ENCODE measurements around the gene TRANK1. TPM values are rescaled to one million over a fixed set of nuclear protein-coding genes. Genes with fewer than 3 reads are reported as not detected.
"Not testable (repeated sequence)": the region's sequence is repeated elsewhere in the genome, so short reads cannot be mapped to it uniquely, and the experiment has no call there.

Gene TRANK1
- total and polyA plus RNA-seq, 5 experiments from 2014 or later, result 16.0 to 92.3 (median 20.3) TPM

DNA sequence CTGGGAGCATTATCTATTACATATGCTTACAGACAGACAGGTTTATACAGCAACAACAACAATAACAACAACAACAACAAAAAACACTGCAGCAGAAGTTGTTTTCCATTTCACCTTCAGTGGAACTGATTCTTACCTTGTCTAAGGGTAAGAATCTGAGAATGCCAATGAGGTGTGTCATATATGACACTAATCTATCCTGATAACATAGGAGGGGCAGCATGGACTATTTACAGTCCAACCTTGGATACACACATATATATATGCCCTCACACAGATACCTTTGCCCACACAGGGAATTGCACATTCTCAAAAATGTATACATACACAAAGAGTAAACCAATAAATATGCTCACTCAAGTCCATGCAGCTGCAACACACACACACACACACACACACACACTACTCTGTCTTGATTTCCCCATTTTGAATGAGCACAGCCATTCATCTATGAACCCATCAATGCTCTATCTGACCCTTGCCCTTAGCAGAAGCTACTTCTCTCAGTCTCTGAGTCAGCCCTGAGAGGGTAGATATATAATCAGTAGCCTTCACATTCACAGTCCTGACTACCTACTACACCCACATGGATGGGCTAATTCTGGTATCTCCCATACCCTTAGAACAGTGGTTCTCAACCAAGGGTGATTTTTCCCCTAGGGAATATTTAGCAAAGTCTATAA is 9.7 kb upstream of the TRANK1 start:
- Mint-ChIP-seq H3K4me1 (peaks cover 0 to 10% (median 2%) of the 10 kb centered on the region in 4 donors), H3K4me3 (no peak overlapping the region), H3K27ac (no peak overlapping the region), H3K36me3 (no peaks in the 10 kb centered on the region), H3K27me3 (no peaks in the 10 kb centered on the region), H3K9me3 (no peaks in the 10 kb centered on the region)
- ATAC-seq, result no peak
- POLR2A ChIA-PET, result no interaction called here
- DNase-seq, result no peak

DNA sequence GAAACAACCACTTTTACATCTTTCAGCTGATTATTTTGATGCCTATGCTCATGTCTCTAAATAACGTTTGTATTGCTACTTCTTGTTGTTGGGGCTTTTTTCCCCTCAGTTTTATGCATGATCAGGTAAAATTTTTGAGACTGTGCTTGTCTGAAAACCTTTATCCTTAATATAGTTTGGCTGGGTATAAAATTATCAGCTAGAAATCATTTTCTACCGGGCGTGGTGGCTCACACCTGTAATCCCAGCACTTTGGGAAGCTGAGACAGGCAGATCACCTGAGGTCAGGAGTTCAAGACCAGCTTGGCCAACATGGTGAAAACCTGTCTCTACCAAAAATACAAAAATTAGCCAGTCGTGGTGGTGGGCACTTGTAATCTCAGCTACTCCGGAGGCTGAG is 3.0 kb upstream of the TRANK1 start:
- not testable (repeated sequence) for ATAC-seq, H3K4me3 Mint-ChIP-seq, DNase-seq, H3K27me3 Mint-ChIP-seq, H3K36me3 Mint-ChIP-seq, H3K27ac Mint-ChIP-seq
- Mint-ChIP-seq H3K9me3 (peaks cover 0 to 31% (median 10%) of the 10 kb centered on the region in 9 donors), H3K4me1 (peaks cover 0 to 10% (median 9%) of the 10 kb centered on the region in 4 donors)
- POLR2A ChIA-PET, result interaction anchor here (0.5 kb wide), 1 partner anchor 44 kb away, joined by 6 read pairs; no protein-coding TSS in a partner anchor

DNA sequence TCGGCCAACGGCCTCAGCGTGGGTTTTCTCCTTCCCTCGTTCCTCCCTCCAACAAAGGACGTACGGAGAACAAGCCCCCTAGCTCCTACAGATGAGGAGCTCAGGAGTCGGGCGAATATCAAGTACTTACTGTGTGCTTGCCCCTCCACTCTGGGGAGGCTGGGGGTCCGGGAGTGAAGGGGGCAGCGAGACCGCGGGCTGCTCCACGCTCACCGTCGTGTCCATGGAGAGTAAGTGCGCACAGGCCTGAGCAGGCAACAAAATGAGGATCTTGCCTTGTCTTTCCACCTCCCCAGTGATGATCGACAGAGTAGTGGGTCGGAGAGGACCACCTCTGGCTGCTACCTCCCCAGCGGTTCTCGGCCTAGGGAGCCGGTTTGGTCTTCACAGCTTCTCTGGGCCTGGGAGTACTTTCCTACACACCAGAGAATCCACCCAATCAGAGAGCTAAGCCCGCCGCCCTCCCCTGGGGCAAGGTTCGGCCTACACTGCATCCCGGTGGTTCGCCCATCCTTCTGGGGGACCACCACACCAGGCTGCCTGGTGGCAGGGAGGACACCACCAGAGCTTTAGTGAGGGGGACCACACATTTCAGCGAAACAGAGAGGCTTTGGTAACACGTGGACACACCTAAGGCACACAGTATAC is 603 bp upstream of the TRANK1 start:
- ATAC-seq, result peak in 1 of 2 donors; percentile 0

DNA sequence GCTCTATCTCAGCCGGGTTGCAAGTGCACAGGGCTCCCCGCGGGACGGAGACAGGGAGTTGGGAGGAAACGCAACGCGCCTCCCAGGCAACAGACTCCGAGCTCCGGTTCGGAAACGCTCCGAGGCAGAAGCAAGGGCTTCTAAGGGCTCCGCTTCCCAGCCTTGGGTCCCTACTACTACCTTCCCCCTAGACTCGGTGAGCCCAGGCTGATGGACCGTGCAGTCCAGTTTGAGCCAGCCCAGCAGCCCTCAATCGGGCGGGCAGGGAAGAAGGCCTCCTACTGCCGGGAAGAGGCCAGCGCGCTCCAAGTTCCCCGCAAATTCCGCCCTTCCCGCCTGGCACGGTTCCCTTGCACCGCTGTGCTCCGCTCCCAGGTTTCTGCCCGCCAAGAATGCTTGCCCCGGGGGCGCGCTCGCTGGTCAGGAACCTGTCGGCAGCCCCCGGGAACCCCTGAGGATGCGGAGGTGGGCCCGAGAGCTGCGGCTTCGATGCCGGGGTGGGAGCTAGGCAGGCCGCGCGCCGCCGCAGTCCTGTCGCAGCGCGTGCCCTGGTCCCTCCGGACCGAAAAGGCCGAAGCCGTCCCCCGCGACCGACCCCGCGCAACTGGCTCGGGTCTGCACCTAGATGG is 728 bp downstream of the TRANK1 start:
- peaks cover 0 to 27% (median 9%) of the 10 kb centered on the region in 9 donors for H3K9me3 Mint-ChIP-seq
- DNase-seq, result peak; percentile 7 to 64 (median 24)
- H3K4me1 Mint-ChIP-seq, result peaks cover 4 to 25% (median 18%) of the 10 kb centered on the region in 4 donors
- POLR2A ChIA-PET, result interaction anchor here (0.6 to 3.4 kb wide), 18 partner anchors 9 to 1459 kb away, joined by 3 to 35 read pairs (median 4); partner anchors contain the start of genes EPM2AIP1 and MLH1
- peaks cover 0 to 9% (median 3%) of the 10 kb centered on the region in 3 donors for H3K36me3 Mint-ChIP-seq
- peak; percentile 43 to 50 for ATAC-seq
- H3K27ac Mint-ChIP-seq, result peak overlapping the region in 9 of 10 donors; percentile 17 to 92 (median 85)
- no peaks in the 10 kb centered on the region for H3K27me3 Mint-ChIP-seq
- peak overlapping the region; percentile 77 to 91 (median 82) for H3K4me3 Mint-ChIP-seq

More for the DNA sequence above, 603 bp upstream of the TRANK1 start:
- peak overlapping the region in 9 of 10 donors; percentile 79 to 93 (median 89) for H3K27ac Mint-ChIP-seq
- POLR2A ChIA-PET, result interaction anchor here (0.9 to 3.4 kb wide), 12 partner anchors 11 to 69 kb away, joined by 3 to 35 read pairs (median 6); partner anchors contain the start of genes EPM2AIP1 and MLH1
- no peak for DNase-seq
- H3K36me3 Mint-ChIP-seq, result peaks cover 0 to 9% (median 6%) of the 10 kb centered on the region in 3 donors
- peaks cover 0 to 31% (median 10%) of the 10 kb centered on the region in 9 donors for H3K9me3 Mint-ChIP-seq
- no peaks in the 10 kb centered on the region for H3K27me3 Mint-ChIP-seq
- peak overlapping the region; percentile 78 to 91 (median 88) for H3K4me3 Mint-ChIP-seq
- H3K4me1 Mint-ChIP-seq, result peaks cover 4 to 24% (median 17%) of the 10 kb centered on the region in 4 donors

DNA sequence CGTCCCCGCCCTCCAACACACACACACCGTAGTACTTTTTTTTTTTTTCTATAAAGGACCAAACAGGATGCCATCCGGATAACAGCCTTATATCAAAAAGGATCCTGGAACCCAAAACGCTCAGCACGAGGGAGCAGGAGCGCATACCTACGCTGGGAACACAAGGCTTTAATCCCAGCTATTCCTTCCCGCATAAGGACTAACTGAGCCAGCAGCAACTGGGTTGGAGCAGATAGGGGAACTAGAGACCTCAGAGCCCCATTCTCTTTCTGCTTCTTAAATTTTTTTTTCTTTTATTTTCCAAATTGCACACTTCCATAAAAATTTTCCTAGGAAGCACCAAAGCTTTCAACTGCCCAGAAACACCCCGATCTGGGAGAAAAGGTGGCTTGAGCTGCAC is 1.3 kb downstream of the TRANK1 start:
- peak overlapping the region in 9 of 10 donors; percentile 17 to 92 (median 85) for H3K27ac Mint-ChIP-seq

DNA sequence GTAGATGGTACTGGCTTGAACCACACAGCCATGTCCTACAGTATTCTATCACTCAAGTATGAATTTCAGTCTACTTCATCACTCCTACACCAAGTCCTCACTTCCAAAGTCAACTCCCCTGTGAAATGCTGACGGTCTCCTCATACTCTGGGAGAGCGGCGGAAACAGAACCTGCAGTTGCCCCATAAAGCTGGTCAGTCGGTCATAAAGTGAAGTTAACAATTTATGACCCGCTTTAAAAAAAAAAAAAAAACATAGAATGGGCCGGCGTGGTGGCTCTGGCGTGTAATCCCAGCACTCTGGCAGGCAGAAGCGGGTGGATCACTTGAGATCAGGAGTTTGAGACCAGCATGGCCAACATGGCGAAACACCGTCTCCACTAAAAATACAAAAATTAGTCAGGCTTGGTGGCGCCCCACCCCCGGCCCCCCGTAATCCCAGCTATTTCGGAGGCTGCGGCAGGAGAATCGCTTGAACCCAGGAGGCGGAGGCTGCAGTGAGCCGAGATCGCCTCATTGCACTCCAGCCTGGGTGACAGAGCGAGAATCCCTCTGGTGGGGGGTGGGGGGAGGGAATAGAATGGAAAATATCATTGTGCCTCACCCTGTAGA is 2.1 kb downstream of the TRANK1 start:
- Mint-ChIP-seq H3K4me1 (peaks cover 6 to 25% (median 18%) of the 10 kb centered on the region in 4 donors), H3K27ac (no peak overlapping the region), H3K9me3 (peaks cover 0 to 13% (median 2%) of the 10 kb centered on the region in 9 donors), H3K4me3 (peak overlapping the region in 4 of 10 donors; percentile 12 to 34 (median 23)), H3K36me3 (peaks cover 0 to 7% (median 0%) of the 10 kb centered on the region in 3 donors), H3K27me3 (no peaks in the 10 kb centered on the region)
- POLR2A ChIA-PET, result interaction anchor here (0.6 to 3.4 kb wide), 6 partner anchors 9 to 66 kb away, joined by 3 to 35 read pairs (median 3); partner anchors contain the start of genes EPM2AIP1 and MLH1
- DNase-seq (no peak), ATAC-seq (no peak)

More for the DNA sequence above, 1.3 kb downstream of the TRANK1 start:
- DNase-seq, result no peak
- H3K4me3 Mint-ChIP-seq, result peak overlapping the region; percentile 77 to 91 (median 82)
- ATAC-seq, result no peak
- H3K9me3 Mint-ChIP-seq, result peaks cover 0 to 22% (median 6%) of the 10 kb centered on the region in 9 donors
- no peaks in the 10 kb centered on the region for H3K27me3 Mint-ChIP-seq
- POLR2A ChIA-PET, result interaction anchor here (0.6 to 3.4 kb wide), 11 partner anchors 8 to 87 kb away, joined by 3 to 35 read pairs (median 4); partner anchors contain the start of genes EPM2AIP1 and MLH1
- H3K36me3 Mint-ChIP-seq, result peaks cover 0 to 7% (median 0%) of the 10 kb centered on the region in 3 donors
- peaks cover 4 to 25% (median 18%) of the 10 kb centered on the region in 4 donors for H3K4me1 Mint-ChIP-seq

DNA sequence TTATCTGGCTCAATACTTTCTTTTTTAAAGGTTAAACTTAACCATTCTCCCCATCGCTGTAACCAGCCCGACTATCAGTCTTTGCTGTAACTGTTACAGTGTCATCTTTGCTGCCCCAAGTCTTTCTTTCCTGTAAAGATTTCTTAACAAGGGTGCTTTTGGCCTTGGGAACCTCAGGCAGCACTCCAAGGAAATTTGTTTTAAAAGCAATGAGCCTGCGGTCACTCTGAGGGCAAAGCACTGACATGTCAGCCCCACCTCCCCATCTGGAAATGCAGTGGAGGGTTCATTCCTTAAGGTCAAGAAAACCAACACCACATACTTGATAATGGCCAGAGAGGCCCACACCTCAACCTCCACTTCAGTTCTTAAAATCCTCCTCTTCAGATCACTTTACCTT is 3.2 kb downstream of the TRANK1 start:
- Mint-ChIP-seq H3K4me3 (peak overlapping the region in 2 of 10 donors; percentile 11 to 12), H3K4me1 (peaks cover 7 to 25% (median 18%) of the 10 kb centered on the region in 4 donors), H3K27me3 (no peaks in the 10 kb centered on the region), H3K27ac (peak overlapping the region in 3 of 10 donors; percentile 3 to 46 (median 11)), H3K36me3 (peaks cover 0 to 2% (median 0%) of the 10 kb centered on the region in 3 donors), H3K9me3 (peaks cover 0 to 4% (median 0%) of the 10 kb centered on the region in 9 donors)
- no peak for DNase-seq
- POLR2A ChIA-PET, result no interaction called here
- no peak for ATAC-seq

DNA sequence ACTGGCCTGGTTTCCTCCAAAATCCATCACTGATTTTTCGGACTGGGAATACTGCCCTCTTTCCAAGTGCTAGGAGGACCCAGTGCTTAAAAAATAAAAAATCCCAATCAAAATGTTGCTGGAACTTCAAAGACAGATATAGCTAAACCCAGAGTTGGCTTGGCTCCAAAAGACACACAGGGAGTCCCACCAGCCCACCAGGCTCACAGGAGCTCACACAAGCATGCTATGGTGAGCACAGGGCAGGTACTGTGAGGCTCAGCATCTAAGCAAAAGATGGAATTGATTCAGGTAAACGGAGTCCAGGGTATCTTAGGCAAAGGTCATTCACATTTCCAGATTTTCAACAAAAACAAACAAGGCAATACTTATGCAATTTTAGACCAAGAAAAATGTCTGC is 3.7 kb downstream of the TRANK1 start:
- no peak overlapping the region for H3K4me3 Mint-ChIP-seq

DNA sequence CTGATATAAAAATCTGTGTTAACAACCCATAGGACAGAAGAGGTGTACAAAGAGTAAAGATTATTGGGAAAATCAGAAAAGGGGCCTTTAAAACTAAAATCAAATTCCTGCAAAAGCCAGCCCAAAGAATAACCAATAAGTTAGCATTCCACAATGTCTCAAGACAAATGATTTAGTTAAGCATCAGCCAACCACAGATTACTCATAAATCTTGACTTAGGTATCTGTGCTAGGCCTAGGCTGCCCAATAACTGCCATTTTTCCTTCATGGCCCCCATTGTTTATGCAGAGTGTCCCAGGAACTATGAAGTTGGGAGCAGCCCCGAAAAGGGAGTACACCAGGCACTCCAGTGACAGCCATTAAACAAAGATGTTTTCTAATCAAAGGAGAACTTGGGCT is 7.4 kb downstream of the TRANK1 start:
- POLR2A ChIA-PET, result no interaction called here
- Mint-ChIP-seq H3K4me1 (peaks cover 0 to 15% (median 13%) of the 10 kb centered on the region in 4 donors), H3K4me3 (no peak overlapping the region), H3K27ac (peak overlapping the region in 2 of 10 donors; percentile 13 to 20), H3K9me3 (no peaks in the 10 kb centered on the region), H3K36me3 (peaks cover 0 to 1% (median 0%) of the 10 kb centered on the region in 3 donors), H3K27me3 (no peaks in the 10 kb centered on the region)
- no peak for DNase-seq
- no peak for ATAC-seq

More for the DNA sequence above, 3.7 kb downstream of the TRANK1 start:
- POLR2A ChIA-PET, result interaction anchor here (0.9 to 1.1 kb wide), 2 partner anchors 44 to 46 kb away, joined by 3 read pairs; no protein-coding TSS in a partner anchor
- ATAC-seq (no peak), DNase-seq (no peak)
- Mint-ChIP-seq H3K9me3 (peaks cover 0 to 3% (median 0%) of the 10 kb centered on the region in 9 donors), H3K36me3 (peaks cover 0 to 1% (median 0%) of the 10 kb centered on the region in 3 donors), H3K27me3 (no peaks in the 10 kb centered on the region), H3K4me1 (peaks cover 7 to 25% (median 18%) of the 10 kb centered on the region in 4 donors), H3K27ac (peak overlapping the region in 2 of 10 donors; percentile 17 to 77)

DNA sequence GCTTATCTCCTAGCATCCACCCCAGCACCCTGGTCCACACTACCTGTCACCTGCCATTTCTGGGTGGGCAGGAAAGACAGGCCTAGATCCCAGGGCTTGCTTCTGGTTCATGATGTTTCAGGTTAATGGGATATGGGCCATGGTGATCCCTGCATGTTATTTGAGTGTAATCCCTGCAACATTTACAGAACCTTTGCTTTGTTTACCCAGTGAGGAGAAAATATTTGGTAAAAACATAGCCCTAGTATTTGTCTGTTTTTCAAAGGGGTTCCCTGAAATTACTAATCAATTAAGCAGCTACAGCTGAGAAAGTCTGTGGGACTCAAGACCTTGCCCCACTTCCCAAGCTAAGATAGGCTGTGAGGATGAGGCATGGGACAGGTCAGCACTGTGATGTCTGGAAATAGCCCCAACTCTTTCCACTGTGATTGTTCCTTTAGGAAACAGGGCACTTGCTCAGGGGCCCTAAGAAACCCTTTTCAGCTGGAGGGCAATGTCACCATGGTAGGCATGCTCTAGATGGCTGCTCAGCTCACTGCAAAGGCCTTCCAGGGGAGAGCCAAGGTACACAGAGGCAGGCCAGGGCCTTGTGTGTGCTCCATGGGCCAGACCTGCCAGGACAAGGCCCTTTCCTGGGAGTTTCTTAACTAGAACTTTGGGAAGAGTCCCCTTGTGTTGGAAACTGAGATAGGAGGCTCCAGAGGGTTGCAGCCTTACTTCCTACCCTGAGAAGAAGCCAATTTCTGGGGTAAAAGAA is 11.1 kb downstream of the TRANK1 start:
- H3K36me3 Mint-ChIP-seq, result peaks cover 0 to 6% (median 6%) of the 10 kb centered on the region in 3 donors
- no peak for ATAC-seq
- H3K27me3 Mint-ChIP-seq, result no peaks in the 10 kb centered on the region
- peak overlapping the region in 2 of 10 donors; percentile 40 to 56 for H3K27ac Mint-ChIP-seq
- POLR2A ChIA-PET, result interaction anchor here (0.5 to 1.2 kb wide), 3 partner anchors 9 to 28 kb away, joined by 3 to 4 read pairs (median 4); partner anchors contain the start of gene TRANK1
- DNase-seq, result no peak
- H3K9me3 Mint-ChIP-seq, result no peaks in the 10 kb centered on the region
- H3K4me3 Mint-ChIP-seq, result no peak overlapping the region
- peaks cover 0 to 10% (median 3%) of the 10 kb centered on the region in 4 donors for H3K4me1 Mint-ChIP-seq

DNA sequence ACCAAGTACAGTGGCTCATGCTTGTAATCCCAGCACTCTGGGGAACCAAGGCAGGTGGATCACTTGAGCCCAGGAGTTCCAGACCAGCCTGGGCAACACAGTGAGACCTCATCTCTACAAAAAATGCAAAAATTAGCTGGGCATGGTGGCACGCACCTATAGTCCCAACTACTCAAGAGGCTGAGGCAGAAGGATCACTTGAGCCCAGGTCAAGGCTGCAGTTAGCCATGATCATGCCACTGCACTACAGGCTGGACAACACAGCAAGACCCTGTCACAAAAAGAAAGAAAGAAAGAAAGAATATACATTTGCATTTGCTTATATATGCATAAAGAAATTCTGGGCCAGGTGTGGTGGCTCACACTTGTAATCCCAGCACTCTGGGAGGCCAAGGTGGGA is 13.4 kb downstream of the TRANK1 start:
- DNase-seq, H3K4me1 Mint-ChIP-seq, H3K4me3 Mint-ChIP-seq, H3K27ac Mint-ChIP-seq, H3K27me3 Mint-ChIP-seq, H3K9me3 Mint-ChIP-seq, POLR2A ChIA-PET, ATAC-seq: not testable (repeated sequence)
- H3K36me3 Mint-ChIP-seq, result peaks cover 0 to 11% (median 6%) of the 10 kb centered on the region in 3 donors
